Amniotic stem cell (primary cell): Measurements from ENCODE around the gene L2HGDH.
"Not testable (repeated sequence)": the region's sequence is repeated elsewhere in the genome, so short reads cannot be mapped to it uniquely, and the experiment has no call there.

Source experiments
- DNase-seq: peaks from one replicate; lab custom pipeline; 2025; lab: John Stamatoyannopoulos, UW

The L2HGDH gene

GRCh38 chr14:50339178-50339804 lies 27.3 kb upstream of the L2HGDH start:
- DNase-seq, result no peak

- no peak for DNase-seq
Measured at GRCh38 chr14:50338587-50338986, 26.6 kb upstream of the L2HGDH start.

GRCh38 chr14:50335989-50336824 lies 24.2 kb upstream of the L2HGDH start:
- no peak for DNase-seq

- no peak for DNase-seq
Measured at GRCh38 chr14:50335389-50335788, 23.4 kb upstream of the L2HGDH start.

GRCh38 chr14:50334211-50334610 lies 22.2 kb upstream of the L2HGDH start:
- DNase-seq, result no peak

- no peak for DNase-seq
Measured at GRCh38 chr14:50333014-50333509, 21.0 kb upstream of the L2HGDH start.

GRCh38 chr14:50331596-50331995 lies 19.6 kb upstream of the L2HGDH start:
- DNase-seq, result no peak

GRCh38 chr14:50321009-50321660 lies 9.1 kb upstream of the L2HGDH start:
- DNase-seq, result peak; percentile 99

- DNase-seq, result no peak
Measured at GRCh38 chr14:50320283-50320682, 8.3 kb upstream of the L2HGDH start.

GRCh38 chr14:50319721-50320120 lies 7.7 kb upstream of the L2HGDH start:
- DNase-seq, result no peak

GRCh38 chr14:50319293-50319692 lies 7.3 kb upstream of the L2HGDH start:
- DNase-seq, result no peak

GRCh38 chr14:50318031-50318626 lies 6.1 kb upstream of the L2HGDH start:
- no peak for DNase-seq

GRCh38 chr14:50314098-50314497 lies 2.1 kb upstream of the L2HGDH start:
- not testable (repeated sequence) for DNase-seq

- DNase-seq, result no peak
Measured at GRCh38 chr14:50312734-50313054, 665 bp upstream of the L2HGDH start.

- DNase-seq, result no peak
Measured at GRCh38 chr14:50311337-50311971, 575 bp downstream of the L2HGDH start.

- DNase-seq, result no peak
Measured at GRCh38 chr14:50310445-50310844, 1.6 kb downstream of the L2HGDH start.

- DNase-seq, result no peak
Measured at GRCh38 chr14:50308363-50308915, 3.6 kb downstream of the L2HGDH start.

GRCh38 chr14:50303744-50304471 lies 8.1 kb downstream of the L2HGDH start:
- DNase-seq, result no peak

GRCh38 chr14:50301914-50302313 lies 10.1 kb downstream of the L2HGDH start:
- DNase-seq, result no peak

GRCh38 chr14:50299585-50299984 lies 12.4 kb downstream of the L2HGDH start:
- DNase-seq, result no peak

- DNase-seq, result no peak
Measured at GRCh38 chr14:50290306-50290705, 21.7 kb downstream of the L2HGDH start.
